GM18505 (cell line): ENCODE results near the gene PCSK4.
"Not testable (repeated sequence)": the region's sequence is repeated elsewhere in the genome, so short reads cannot be mapped to it uniquely, and the experiment has no call there.

Experiments used
- ATAC-seq: cut with Tn5 transposase; IDR thresholded peaks from one replicate; pipeline ENCODE4 v1.9.1; 2021; ENCODE audit not compliant: unreplicated experiment
- POLR2A ChIP-seq: IDR thresholded peaks from 4 replicates; pipeline ENCODE4 v1.6.1; 2011; ENCODE audit warnings: borderline replicate concordance; ENCODE audit not compliant: insufficient read depth, insufficient read length; ENCODE audit errors: extremely low read depth

PCSK4 gene

DNA sequence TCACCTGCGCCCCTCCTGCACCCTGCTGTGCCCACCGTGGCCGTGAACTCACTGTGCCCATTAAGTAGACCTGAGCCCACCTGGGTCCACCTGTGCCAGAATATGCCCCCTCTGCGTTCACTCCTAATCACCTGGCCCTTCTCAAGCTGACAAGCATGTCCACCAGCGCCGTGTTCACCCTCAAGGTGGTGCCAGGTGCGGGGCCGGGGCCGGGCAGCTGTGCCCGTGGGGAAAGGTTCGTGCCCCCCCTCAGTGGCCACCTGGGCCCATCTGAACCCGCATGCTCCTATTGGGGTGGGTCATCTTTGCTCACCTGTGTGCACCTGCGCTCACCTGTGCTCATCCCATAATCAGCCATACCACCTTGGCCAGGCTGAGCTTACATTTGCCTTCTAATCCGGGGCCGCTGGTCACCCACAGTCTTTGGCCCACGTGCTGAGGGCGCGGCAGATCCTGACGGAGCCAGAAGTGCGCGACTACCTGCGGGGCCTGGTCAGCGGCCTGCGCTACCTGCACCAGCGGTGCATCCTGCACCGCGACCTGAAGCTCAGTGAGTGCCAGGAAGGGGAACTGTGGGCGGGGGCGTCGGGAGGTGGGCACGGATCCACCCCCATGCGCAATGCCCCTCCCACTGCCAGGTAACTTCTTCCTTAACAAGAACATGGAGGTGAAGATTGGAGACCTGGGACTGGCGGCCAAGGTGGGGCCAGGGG, 36.1 kb upstream of the PCSK4 start:
- ATAC-seq = no peak
- no peak for TF ChIP-seq POLR2A

- TF ChIP-seq POLR2A = no peak
- ATAC-seq = no peak
Measured at GRCh38 chr19:1525343-1525742, 35.2 kb upstream of the PCSK4 start.

- ATAC-seq = no peak
- no peak for TF ChIP-seq POLR2A
Measured at GRCh38 chr19:1524972-1525325, 34.8 kb upstream of the PCSK4 start.

GRCh38 chr19:1524287-1524971, 34.3 kb upstream of the PCSK4 start:
- no peak for ATAC-seq
- no peak for TF ChIP-seq POLR2A

DNA sequence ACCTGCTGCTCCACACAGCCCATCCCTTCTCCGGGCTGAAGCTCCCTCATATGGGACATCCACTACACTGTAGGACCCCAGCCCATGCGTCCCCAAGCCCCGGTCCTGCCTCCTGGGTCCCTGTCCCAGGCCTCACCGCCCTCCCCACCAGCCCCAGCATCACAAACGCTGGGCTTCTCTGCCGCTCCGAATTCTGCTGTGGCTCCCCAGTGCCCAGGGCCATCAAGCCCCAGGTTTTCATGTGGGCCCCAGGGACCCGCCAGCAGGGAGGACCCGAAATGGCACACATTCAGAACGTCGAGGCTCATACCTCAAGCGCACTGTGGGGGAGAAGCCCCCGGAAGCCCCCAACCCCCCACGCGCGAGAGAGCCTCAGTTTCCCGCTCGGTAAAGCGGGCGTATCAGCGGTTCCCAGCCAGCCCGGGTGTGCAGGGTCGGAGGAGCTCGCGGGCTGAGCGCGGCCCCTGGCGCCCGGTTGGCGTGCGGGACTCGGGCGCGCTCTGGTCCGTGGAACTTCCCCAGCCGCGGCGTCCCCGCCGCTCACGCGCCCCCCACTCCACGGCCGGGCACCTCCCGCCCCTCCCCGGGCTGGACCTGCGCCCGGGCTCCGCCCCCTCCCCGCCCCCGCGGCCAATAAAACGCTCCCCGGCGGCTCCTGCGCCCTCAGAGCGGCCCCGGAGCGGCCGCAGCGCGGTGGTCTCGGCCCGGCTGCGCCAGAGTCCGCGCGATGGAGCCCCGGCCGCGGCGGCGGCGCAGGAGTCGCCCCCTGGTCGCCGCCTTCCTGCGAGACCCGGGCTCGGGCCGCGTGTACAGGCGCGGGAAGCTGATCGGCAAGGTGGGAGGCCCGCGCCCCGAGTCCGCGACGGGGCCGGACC, 33.5 kb upstream of the PCSK4 start, which contains the start of gene PLK5:
PLK5 (plus strand) TSS at position 666 of the 875 bp plus-strand sequence. CDS start 2,920 bp downstream, outside the sequence.
- TF ChIP-seq POLR2A = no peak

DNA sequence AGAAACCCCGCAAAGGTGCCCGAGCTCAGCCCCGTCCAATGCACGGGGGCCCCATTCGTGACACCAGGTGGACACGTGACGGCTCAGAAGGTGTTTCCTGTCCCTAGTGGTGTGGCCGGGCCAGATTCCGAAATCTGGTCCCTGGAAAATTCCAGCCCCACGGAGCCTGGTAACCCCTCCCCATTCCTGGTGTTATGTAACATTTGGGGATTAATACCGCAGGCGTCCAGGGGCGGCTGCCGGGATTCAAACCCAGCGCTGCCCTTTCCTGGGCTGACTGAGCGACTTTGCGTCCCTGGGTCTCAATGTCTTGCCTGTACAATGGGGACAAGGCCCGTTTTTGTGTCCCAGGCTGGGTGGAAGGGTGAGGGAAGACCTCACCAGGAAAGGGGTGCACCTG, 32.7 kb upstream of the PCSK4 start:
- TF ChIP-seq POLR2A = no peak
- ATAC-seq = no peak

More for the DNA sequence above, 33.5 kb upstream of the PCSK4 start, which contains the start of gene PLK5:
- no peak for ATAC-seq

DNA sequence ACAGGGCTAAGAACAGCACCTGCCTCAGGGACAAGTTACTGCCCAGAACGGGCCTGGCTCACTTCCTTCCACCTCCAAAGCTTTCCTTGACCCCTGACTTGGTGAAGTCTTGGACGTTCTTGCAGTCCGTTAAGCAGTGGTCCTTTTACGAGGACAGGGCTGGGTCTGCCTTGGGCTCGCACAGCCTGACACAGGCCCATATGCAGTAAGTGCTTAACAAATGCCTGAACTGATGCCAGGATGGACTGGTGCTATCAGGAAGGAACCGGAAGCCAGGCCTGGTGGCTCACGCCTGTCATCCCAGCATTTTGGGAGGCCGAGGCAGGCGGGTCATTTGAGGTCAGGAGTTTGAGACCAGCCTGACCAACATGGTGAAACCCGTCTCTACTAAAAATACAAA, 31.9 kb upstream of the PCSK4 start:
- no peak for ATAC-seq
- TF ChIP-seq POLR2A = no peak

GRCh38 chr19:1521636-1522035, 31.5 kb upstream of the PCSK4 start:
- no peak for TF ChIP-seq POLR2A
- ATAC-seq = no peak

DNA sequence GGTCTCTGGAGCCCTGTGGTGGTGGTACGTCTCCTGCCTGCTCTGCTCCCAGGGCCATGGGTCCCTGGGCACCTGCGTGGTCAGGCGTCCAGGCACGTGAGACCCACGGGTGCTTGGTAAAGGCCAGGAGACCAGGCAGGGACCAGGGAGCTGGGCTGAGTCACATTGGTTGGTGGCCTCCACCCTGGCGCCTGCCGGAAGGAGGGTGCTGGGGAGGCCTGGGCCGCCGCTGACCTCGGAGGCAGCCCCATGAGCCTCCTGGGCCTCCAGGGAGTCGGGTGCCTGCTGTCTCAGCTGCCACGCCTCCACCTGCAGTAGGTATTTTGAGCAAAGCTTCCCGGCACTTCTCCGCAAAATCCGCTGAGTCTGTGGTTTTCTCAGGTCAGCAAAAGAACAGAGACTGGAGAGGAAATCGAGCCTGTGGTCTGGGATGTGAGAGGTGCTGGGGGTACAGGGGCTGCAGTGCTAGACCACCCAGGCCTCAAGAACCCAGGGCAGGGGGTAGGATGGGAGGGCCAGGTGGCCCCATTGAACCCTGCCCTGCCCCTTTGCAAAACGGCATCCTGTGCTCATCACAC, 30.1 kb upstream of the PCSK4 start:
- ATAC-seq = no peak

GRCh38 chr19:1519802-1520201, 29.7 kb upstream of the PCSK4 start:
- not testable (repeated sequence) for ATAC-seq

More for the DNA sequence above, 30.1 kb upstream of the PCSK4 start:
- no peak for TF ChIP-seq POLR2A

DNA sequence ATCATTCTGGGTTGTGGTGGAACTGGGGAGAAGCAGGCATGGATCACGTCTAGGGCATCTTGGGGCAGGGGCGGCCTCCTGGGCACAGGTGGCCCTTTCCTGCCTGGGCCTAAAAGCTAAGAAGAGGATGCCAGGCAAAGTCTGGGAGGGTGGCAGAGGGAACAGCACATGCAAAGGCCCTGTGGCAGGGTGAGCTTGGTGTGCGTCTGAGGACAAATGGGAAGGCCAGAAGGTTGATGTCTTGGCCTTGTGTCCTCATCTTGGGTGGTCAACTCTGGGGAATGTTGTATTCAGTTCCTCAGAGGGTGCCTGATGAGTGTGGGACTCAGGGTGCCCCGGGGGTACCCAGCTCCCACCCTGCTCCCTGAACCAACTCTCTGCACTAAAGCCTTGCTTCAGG, 28.3 kb upstream of the PCSK4 start:
- TF ChIP-seq POLR2A = no peak
- no peak for ATAC-seq

GRCh38 chr19:1516395-1516753, 26.2 kb upstream of the PCSK4 start:
- no peak for ATAC-seq

DNA sequence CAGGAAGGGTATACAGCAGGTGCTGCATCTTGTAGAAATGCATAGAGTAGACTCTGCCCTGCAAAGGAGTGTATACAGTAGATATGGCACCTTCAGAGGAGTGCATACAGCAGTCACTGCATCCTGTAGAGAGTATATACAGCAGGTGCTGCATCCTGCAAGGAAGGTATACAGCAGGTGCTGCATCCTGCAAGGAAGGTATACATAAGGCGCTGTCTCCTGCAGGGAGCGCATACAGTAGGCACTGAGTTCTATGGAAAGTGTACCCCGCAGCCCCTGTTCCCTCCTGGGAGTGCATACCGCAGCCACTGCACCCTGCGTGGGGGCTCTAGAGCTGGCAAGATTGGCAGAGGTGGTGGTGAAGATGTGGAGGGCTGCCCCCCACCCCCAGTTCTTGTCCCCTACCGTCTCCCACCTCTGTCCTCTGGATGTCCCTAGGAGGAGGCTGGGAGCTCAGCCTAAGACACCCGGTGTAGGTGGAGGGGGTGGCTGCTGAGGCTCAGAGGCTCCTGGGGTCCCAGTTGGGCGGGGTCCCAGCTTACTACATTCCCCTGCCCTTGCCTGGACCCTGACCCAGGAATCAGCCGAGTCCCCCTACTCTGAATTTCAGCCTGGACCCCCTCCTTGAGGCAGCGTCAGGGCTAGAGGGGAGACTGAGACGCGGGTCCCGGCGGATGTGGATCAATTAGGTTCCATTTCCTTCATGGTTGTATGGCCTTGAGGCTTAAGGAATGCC, 25.0 kb upstream of the PCSK4 start:
- no peak for TF ChIP-seq POLR2A
- no peak for ATAC-seq

More at GRCh38 chr19:1516395-1516753, 26.2 kb upstream of the PCSK4 start:
- no peak for TF ChIP-seq POLR2A

- TF ChIP-seq POLR2A = no peak
- no peak for ATAC-seq
Measured at GRCh38 chr19:1514295-1514661, 24.1 kb upstream of the PCSK4 start.
